Mucosa of descending colon (tissue), 3 donors: Measurements from ENCODE around the gene MEX3D. TPM values are rescaled to one million over a fixed set of nuclear protein-coding genes. Genes with fewer than 3 reads are reported as not detected.

ENCODE experiments used
- ATAC-seq: fragments of 200-7000 bp; cut with Tn5 transposase; one replicate; pipeline ENCODE4 v1.9.1; 2020; ENCODE audit warnings: mild to moderate bottlenecking, moderate library complexity
- DNase-seq, 3 donors: peaks; one replicate each; pipeline ENCODE4 v3.0.0-alpha.2; 2020
- H3K36me3 ChIP-seq: fragments of 200-600 bp; one replicate; pipeline ENCODE4 v1.8.0; 2021; ENCODE audit warnings: low read depth, mild to moderate bottlenecking
- H3K4me1 ChIP-seq: fragments of 200-600 bp; one replicate; pipeline ENCODE4 v1.8.0; 2021; ENCODE audit warnings: low read depth, mild to moderate bottlenecking
- H3K4me3 ChIP-seq: fragments of 200-600 bp; one replicate; pipeline ENCODE4 v1.8.0; 2021; ENCODE audit warnings: mild to moderate bottlenecking
- H3K9me3 ChIP-seq: fragments of 200-600 bp; one replicate; pipeline ENCODE4 v1.8.0; 2021; ENCODE audit warnings: mild to moderate bottlenecking
- CTCF ChIP-seq: fragments of 200-600 bp; IDR thresholded peaks from one replicate; pipeline ENCODE4 v1.8.0; 2022; ENCODE audit warnings: antibody characterized with exemption, mild to moderate bottlenecking
- intact Hi-C, 2 donors: fragments of 100-400 bp; cut with DNase I in 1 of 2; cut with micrococcal nuclease in 1 of 2; formaldehyde crosslinking; loops; one replicate each; pipeline versions ENCODE4 v1.11.0 to v1.11.1; 2022; cut with DNase I, micrococcal nuclease
- total RNA-seq, 3 donors: library from RNA; stranded (reverse); fragmentation: NEBNext Ultra II Directional in 2 of 3; extraction: Animal tissue kit (Norgen Biotek cat#: 25700) in 2 of 3; gene quantifications; one replicate each; pipeline versions ENCODE4 v1.2.1 to v1.2.4, GENCODE V29; 2021 to 2023
- donor health status: DM: no; HTN: no; CAD: no; lungs with moderate emphysema.
- donor health status: DM: no; HTN: no; CAD: no.
- donor health status: DM: no; HTN: yes; CAD: no.

The MEX3D gene
- total RNA-seq, 3 donors from 2014 or later: 21.3 to 28.1 (median 21.5) TPM

GRCh38 chr19:1528596-1529429, 39.3 kb downstream of the MEX3D start:
- intact Hi-C loops: no loop called here
- no peaks in the 10 kb centered on the region for H3K4me1 ChIP-seq
- H3K36me3 ChIP-seq: no peaks in the 10 kb centered on the region
- DNase-seq: no peak
- no peaks in the 10 kb centered on the region for H3K9me3 ChIP-seq
- no peak overlapping the region for H3K4me3 ChIP-seq
- no peak for TF ChIP-seq CTCF
- ATAC-seq: no peak

GRCh38 chr19:1527650-1528309, 40.3 kb downstream of the MEX3D start:
- Histone ChIP-seq H3K9me3 (no peaks in the 10 kb centered on the region), H3K36me3 (no peaks in the 10 kb centered on the region), H3K4me1 (no peaks in the 10 kb centered on the region), H3K4me3 (no peak overlapping the region)
- DNase-seq (no peak), ATAC-seq (no peak)
- no peak for TF ChIP-seq CTCF
- intact Hi-C loops: no loop called here

- H3K36me3 ChIP-seq: no peaks in the 10 kb centered on the region
- TF ChIP-seq CTCF: no peak
- no peaks in the 10 kb centered on the region for H3K9me3 ChIP-seq
- intact Hi-C loops: no loop called here
- ATAC-seq (peak; percentile 9), DNase-seq (no peak)
- H3K4me1 ChIP-seq: no peaks in the 10 kb centered on the region
- H3K4me3 ChIP-seq: no peak overlapping the region
Observed at GRCh38 chr19:1526979-1527649, 41.0 kb downstream of the MEX3D start.

GRCh38 chr19:1526066-1526778, 41.9 kb downstream of the MEX3D start:
- no peak for TF ChIP-seq CTCF
- intact Hi-C loops: no loop called here

GRCh38 chr19:1525343-1525742, 42.8 kb downstream of the MEX3D start:
- Histone ChIP-seq H3K4me3 (no peak overlapping the region), H3K36me3 (no peaks in the 10 kb centered on the region), H3K9me3 (no peaks in the 10 kb centered on the region), H3K4me1 (no peaks in the 10 kb centered on the region)
- DNase-seq: no peak
- no peak for TF ChIP-seq CTCF
- intact Hi-C loops: no loop called here
- no peak for ATAC-seq

More at GRCh38 chr19:1526066-1526778, 41.9 kb downstream of the MEX3D start:
- Histone ChIP-seq H3K36me3 (no peaks in the 10 kb centered on the region), H3K9me3 (no peaks in the 10 kb centered on the region), H3K4me3 (no peak overlapping the region), H3K4me1 (no peaks in the 10 kb centered on the region)
- DNase-seq (no peak), ATAC-seq (no peak)
